HFF-Myc (cell line): ENCODE data around the gene CSAD.

ENCODE experiments used
- DNase-seq: peaks from one replicate; pipeline ENCODE4 v3.0.0-alpha.2; 2011; ENCODE audit warnings: low read depth; ENCODE audit errors: extremely low read depth
- H3K4me3 ChIP-seq: replicated peaks from 2 replicates; pipeline ENCODE4 v1.5.1; 2011; ENCODE audit warnings: low read depth, mild to moderate bottlenecking, control low read depth, low read length
- TF ChIP-seq, protein P1 (sequence below): IDR thresholded peaks from 2 replicates; pipeline ENCODE4 v1.5.1; 2012; ENCODE audit warnings: mild to moderate bottlenecking, low read depth, low read length, control low read depth; ENCODE audit errors: missing control alignments

Gene CSAD

GRCh38 chr12:53187145-53187899 is 6.6 kb upstream of the CSAD start:
- TF ChIP-seq, protein P1, sequence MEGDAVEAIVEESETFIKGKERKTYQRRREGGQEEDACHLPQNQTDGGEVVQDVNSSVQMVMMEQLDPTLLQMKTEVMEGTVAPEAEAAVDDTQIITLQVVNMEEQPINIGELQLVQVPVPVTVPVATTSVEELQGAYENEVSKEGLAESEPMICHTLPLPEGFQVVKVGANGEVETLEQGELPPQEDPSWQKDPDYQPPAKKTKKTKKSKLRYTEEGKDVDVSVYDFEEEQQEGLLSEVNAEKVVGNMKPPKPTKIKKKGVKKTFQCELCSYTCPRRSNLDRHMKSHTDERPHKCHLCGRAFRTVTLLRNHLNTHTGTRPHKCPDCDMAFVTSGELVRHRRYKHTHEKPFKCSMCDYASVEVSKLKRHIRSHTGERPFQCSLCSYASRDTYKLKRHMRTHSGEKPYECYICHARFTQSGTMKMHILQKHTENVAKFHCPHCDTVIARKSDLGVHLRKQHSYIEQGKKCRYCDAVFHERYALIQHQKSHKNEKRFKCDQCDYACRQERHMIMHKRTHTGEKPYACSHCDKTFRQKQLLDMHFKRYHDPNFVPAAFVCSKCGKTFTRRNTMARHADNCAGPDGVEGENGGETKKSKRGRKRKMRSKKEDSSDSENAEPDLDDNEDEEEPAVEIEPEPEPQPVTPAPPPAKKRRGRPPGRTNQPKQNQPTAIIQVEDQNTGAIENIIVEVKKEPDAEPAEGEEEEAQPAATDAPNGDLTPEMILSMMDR, result no peak
- no peak overlapping the region for H3K4me3 ChIP-seq
- no peak for DNase-seq

GRCh38 chr12:53186745-53187144 is 6.0 kb upstream of the CSAD start:
- DNase-seq, result no peak
- H3K4me3 ChIP-seq, result no peak overlapping the region

DNA sequence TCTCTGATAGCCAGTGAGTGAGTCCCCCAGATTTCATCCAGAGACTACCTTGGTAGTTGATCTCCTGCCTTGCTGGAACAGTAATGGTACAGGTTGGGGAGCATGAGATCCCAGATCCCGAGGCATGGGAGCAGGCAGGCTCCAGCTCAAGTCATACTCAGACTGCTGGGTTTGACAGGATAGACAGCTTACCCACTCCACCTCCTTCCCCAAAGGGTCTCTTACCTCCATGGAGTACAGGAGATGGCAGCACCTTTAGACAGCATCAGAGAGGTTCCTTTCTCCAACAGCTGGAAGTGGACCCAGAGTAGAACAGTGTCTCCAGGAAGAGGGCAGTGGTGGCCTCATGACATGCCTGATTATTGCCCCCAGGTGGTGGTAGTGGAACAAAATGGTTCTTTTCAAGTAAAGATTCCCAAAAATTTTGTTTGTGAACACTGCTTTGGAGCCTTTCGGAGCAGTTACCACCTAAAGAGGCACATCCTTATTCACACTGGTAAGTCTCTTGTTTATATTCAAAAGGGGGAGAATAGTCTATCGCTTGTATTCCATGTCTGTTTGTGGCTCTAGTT is 4.9 kb upstream of the CSAD start:
- no peak for DNase-seq
- TF ChIP-seq, protein P1, result no peak
- H3K4me3 ChIP-seq, result no peak overlapping the region

More at GRCh38 chr12:53186745-53187144, 6.0 kb upstream of the CSAD start:
- TF ChIP-seq, protein P1, result no peak

- TF ChIP-seq, protein P1, result no peak
- H3K4me3 ChIP-seq, result no peak overlapping the region
- no peak for DNase-seq
These were observed 4.1 kb upstream of the CSAD start for GRCh38 chr12:53184828-53185227.

DNA sequence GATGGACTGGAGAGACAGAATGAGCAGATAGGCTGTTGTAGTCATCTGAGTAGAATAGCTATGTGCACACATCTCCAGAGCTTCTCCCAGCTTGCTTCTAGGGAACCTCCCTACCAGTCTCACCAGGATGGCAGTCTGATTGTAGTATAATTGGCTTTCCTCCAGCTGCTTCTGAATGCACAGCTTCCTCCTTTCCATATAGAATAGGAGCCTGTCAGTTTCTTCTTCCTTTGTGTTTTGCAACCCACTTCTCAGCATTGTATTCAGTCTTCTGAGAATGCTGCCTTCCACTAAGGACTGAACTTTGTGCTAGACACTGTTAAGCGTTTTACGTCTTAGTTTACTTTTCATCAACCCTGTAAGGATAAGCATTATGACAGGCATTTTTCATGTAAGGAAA is 2.2 kb upstream of the CSAD start:
- DNase-seq, result no peak
- TF ChIP-seq, protein P1, result no peak
- peak overlapping the region; percentile 73 for H3K4me3 ChIP-seq

DNA sequence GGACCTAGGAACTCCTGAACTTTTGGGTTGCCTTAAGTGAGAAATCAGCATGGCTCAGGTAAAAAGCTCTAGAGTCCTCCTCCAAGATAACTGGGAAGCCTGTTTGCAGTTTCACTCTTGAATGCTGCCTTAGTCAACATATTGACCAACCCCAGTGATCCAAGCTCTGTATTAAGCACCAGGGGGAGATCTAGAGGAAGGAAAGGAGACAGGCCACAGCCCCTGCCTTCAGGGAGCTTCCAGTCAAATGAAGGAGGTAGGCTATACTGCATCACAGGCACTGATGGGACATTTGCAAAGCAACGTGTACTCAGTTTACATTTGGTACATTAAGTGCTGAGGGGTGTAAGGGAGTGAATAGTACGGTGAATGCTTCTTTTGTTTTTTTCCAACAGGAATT is 1.2 kb upstream of the CSAD start:
- no peak for DNase-seq
- TF ChIP-seq, protein P1, result no peak
- H3K4me3 ChIP-seq, result peak overlapping the region; percentile 73
